NCI-H2196 treated with DMSO at 0.1 percent for 48 hours (cell line): ENCODE data around the gene NTNG1.

Experiments
- DNase-seq: peaks from one replicate; lab custom pipeline; 2025; ENCODE audit not compliant: unreplicated experiment; lab: John Stamatoyannopoulos, UW

Gene NTNG1

DNA sequence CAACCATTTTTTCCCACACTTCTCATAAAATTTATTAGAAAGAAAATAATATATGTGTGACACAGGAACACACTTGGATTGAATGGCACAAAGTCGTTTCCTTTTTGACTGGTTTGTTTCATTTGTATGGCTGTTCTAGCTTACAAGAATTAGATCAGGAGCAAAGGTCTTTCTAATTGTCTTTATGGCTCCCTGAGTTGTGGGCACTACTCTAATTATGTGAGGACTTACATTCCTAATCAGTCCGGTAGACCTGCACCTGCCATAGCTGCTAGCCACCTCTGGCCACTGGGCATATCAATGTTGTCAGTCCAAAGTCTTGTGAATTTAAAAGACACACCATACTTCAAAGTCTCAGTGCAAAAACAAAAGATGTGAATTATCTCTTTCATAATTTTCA lies 346.7 kb downstream of the NTNG1 start:
- no peak for DNase-seq

DNA sequence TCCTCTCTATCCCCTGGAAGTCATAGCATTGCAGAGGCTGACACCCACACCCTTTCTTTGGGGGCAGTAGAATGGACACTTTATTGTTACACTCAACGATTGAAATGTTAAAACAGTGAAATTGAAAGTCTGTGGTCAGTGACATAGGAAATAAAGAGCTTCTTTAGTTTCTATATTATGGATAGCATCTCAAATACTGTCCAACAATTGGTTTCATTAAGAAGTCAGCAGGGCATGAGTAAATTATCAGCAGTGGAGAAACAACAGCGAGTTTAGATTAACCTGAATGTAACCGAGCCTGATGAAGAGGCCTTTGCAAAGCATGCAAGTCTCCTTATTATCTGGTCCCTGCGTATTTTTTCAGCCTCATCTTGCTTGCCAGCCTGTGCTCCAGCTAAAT lies 350.7 kb downstream of the NTNG1 start:
- no peak for DNase-seq

DNA sequence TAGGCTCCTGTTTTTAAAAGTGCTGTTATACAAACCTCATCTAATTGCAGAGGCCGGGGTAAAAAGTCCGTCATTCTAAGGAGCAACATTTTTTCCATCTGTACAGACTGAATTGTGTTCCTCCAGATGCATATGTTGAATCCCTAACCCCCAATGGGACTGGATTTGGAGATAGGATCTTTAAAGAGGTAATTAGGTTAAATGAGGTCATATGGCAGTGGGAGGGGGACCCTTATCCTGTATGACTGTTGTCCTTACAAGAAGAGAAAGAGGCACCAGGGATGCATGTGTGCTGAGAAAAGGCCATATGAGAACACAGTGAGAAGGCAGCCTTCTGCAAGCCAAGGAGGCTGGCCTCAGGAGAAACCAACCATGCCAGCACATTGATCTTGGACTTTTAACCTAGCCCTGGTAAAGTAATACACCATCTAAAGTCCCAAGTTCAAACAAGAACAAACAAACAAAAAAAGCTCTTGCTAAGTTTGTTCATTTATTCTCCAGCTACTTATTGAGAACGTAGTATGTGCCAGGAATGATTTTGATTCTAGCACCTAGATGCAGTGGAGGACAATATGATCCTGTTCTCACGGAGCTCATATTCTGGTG lies 352.4 kb downstream of the NTNG1 start:
- DNase-seq, result no peak

GRCh38 chr1:107494061-107494460 lies 353.2 kb downstream of the NTNG1 start:
- no peak for DNase-seq

DNA sequence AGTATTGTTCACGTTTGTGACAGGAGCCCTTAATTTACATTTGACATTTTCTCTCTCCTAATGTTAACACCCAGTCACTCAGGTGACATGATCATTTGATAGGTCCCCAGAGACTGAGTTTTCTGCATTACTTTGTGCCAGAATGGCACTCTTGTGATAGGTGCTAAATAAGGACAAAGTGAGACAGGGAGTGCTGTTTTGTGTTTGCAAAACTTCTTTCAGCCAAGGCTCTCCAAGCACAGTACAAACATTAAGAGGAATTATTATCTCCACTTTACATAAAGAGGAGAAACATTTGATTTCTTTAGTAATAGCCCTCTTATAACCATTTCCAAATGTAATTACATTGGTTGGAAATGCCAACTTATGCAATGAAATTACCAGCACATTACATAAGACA lies 355.2 kb downstream of the NTNG1 start:
- DNase-seq, result no peak

DNA sequence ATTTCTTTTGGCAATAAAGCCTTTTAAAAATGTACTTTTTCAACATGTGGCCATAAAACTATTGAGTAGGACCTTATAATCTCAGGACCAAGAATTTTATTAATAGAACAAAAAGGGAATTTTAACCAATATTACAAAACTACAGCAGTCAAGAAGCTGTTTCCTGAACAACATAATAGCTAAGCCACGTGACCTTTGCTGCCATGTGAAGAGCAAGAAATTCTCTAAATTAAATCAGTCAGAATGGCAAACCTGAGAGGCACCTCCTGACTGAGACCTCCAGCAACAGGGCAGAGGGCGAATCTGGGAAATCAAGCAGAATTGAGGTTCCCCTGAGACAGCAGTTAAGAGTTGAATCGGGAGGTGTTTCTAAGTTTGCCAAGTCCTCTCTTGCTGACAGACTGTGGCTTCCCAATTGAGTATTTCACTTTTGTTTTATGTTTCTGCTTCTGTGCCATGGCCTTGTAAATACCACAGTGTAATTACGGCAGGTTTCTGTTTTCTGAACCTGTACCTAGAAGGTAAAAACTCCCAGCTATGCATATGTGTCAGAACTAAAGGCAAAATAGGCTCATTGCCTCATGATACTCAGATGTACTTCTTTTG lies 358.4 kb downstream of the NTNG1 start:
- DNase-seq, result no peak

DNA sequence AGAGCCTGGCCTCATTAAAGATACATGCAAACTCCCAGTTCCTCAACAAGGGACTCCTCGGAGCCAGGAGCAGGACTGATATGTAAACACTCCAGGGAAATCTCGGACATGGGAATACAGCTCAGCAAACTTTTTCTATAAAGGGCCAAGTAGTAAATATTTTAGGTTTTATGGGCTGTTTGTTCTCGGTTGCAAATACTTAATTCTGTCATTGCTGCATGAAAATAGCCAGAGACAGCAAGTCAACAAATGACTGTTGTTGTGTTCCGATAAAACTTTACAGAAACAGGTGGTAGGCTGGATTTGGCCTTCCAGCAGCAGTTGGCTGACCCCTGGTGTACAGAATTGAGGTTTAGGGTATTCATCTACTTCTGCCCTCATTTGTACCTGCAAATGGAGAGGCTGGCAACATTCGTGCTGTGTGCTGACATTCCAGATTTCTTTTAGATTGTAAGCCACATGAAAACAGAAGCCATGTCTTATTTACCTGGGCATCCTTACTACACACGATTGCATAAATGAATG lies 360.3 kb downstream of the NTNG1 start:
- no peak for DNase-seq

- no peak for DNase-seq
Observed at GRCh38 chr1:107510347-107510746, 369.5 kb downstream of the NTNG1 start.

- no peak for DNase-seq
Observed at GRCh38 chr1:107512836-107513235, 372.0 kb downstream of the NTNG1 start.

- no peak for DNase-seq
Observed at GRCh38 chr1:107514841-107515240, 374.0 kb downstream of the NTNG1 start.

GRCh38 chr1:107515702-107516101 lies 374.9 kb downstream of the NTNG1 start:
- DNase-seq, result no peak

DNA sequence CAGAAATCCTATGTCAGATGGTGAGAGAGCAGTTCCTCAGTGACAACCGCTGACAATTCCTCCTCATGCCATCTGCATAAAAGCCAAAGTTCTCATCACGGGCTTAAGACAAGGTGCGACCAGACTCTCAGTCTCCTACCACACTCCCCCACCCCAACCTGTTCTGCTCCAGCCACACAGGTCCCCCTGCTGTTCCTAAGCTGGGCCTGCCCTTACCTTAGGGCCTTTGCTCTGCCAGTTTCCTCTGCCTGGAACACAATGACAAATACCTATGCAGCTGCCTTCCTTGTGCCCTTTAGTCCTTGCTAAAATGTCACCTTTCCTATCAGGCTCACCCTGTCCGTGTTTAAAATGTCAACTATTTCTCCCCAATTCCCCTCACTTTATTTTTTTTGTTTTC lies 382.2 kb downstream of the NTNG1 start:
- no peak for DNase-seq

DNA sequence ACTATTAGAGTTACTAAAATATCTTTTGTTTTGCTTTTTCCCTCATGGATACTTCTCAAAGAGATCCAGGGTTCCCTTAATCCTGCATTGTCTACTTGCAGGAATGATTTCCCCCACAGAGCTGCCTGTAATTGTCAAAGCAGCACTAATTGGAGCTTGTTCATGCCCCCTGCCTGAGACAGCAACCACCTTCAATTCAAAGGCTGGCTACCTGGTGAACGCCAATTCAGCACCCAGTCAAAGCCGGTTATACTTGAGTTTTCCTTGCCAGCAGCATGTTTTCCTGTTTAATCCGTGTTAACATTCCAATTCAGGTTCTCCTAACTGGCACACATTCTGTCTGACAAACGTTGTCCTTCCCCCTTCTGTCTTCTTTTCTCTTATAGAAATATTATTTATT lies 382.9 kb downstream of the NTNG1 start:
- no peak for DNase-seq

DNA sequence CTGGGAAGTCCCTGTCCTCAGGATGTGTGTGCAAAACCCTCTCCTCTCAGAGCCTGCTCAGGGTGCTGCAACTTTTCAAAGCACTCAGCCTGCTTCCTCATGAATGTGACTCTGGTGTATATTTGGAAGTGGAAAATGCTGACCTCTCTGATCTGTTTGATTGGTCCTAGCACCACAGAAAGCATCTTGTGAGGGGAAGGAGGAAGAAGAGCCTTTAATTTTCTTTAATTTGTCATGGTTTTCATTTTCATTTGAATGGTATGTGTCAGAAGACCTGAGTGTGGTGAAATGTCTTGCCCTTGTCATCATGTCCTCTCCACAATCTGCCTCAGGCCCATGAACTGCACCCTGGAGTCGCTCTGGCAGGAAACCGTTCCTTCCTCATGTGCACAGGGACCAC lies 383.5 kb downstream of the NTNG1 start:
- no peak for DNase-seq

GRCh38 chr1:107525145-107525544 lies 384.3 kb downstream of the NTNG1 start:
- no peak for DNase-seq

DNA sequence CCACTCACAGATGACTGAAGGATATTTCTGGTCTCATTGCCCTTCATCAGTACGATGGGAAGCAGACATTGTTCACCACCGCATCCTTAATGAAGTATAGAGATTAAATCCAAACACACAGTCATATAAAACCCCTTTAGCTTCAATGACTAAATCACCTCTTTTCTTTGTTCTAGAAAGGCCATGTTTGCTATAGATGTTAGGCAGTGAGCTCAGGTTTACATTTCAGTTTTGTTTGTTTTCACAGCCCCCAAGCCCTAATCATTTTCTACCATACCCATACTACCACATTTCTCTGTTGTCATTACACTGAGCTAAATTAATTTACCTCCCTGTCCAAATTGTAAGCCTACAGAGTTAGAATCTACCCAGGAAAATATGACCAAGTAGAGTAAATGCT lies 385.1 kb downstream of the NTNG1 start:
- no peak for DNase-seq

- DNase-seq, result no peak
Observed at GRCh38 chr1:107526524-107527198, 385.8 kb downstream of the NTNG1 start.

- DNase-seq, result peak; percentile 6
Observed at GRCh38 chr1:107529511-107530149, 388.8 kb downstream of the NTNG1 start.

- no peak for DNase-seq
Observed at GRCh38 chr1:107530543-107530942, 389.7 kb downstream of the NTNG1 start.

- no peak for DNase-seq
Observed at GRCh38 chr1:107531065-107531908, 390.4 kb downstream of the NTNG1 start.

DNA sequence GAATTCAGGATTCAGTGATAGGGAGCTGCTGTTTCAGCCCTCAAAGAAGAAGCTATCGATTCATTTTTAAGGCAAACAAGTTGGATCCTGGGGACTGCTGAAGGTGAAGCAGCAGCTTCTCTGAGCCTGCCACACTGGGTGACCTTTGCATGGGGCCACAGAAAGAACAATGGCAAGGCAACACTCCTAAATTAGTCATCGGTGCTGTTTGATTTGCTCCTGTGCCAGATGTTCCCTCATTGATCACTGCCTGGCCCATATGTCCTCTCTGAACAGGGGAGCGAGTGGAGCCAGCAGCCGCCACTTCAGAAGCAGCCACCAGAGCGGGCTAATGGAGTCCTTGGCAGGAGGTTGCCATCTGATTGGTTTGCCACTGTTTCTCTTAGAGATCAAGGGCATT lies 391.5 kb downstream of the NTNG1 start:
- no peak for DNase-seq
